Measurements from ENCODE around the gene FCER1G. TPM values are rescaled to one million over a fixed set of nuclear protein-coding genes. Genes with fewer than 3 reads are reported as not detected.

The FCER1G gene
- total and polyA plus RNA-seq, 9 of the 15 experiments (the other 6 are each of a cell fraction or from before 2014, with no cell fraction given): 0.15 to 0.69 (median 0.31) TPM; not detected in 2

GRCh38 chr1:161177112-161177935 lies 37.8 kb upstream of the FCER1G start, which contains the start of gene B4GALT3 (continued):
- TF ChIP-seq TAF15 (IDR thresholded peaks at IDR 0.05; ENCODE audit: low read depth, low read length): no peak
- no peak; the same call in 1 of the 2 replicates for TF ChIP-seq USF2 (CRISPR knock-in tag; IDR thresholded peaks at IDR 0.05)
- no peak for TF ChIP-seq GMEB1 (CRISPR knock-in tag; IDR thresholded peaks at IDR 0.05)
- peak; percentile 51; the same call in 1 of the 2 replicates for TF ChIP-seq GATA2 (CRISPR knock-in tag; IDR thresholded peaks at IDR 0.05)
- no peak for TF ChIP-seq RHOXF2B (CRISPR knock-in tag; conservative IDR thresholded peaks at IDR 0.05)
- no peak for TF ChIP-seq SPI1 (IDR thresholded peaks at IDR 0.05; ENCODE audit: borderline replicate concordance, low read depth, low read length)
- TF ChIP-seq RNF219 (CRISPR knock-in tag; IDR thresholded peaks at IDR 0.05): no peak
- no peak for TF ChIP-seq FOXA1 (IDR thresholded peaks at IDR 0.05; ENCODE audit: borderline replicate concordance)
- 0 out of 2 replicates have a peak, but pooled peaks have one; percentile 52 for TF ChIP-seq ZNF76 (CRISPR knock-in tag; IDR thresholded peaks at IDR 0.05; ENCODE audit: borderline replicate concordance)
- TF ChIP-seq HNRNPL (IDR thresholded peaks at IDR 0.05; ENCODE audit: low read depth, low read length): no peak
- TF ChIP-seq MED1 (CRISPR knock-in tag; IDR thresholded peaks at IDR 0.05; ENCODE audit: borderline replicate concordance): no peak
- peak; percentile 43; the same call in 1 of the 2 replicates for TF ChIP-seq ZNF263 (CRISPR knock-in tag; IDR thresholded peaks at IDR 0.05; ENCODE audit: borderline replicate concordance)
- no peak for TF ChIP-seq KHSRP (IDR thresholded peaks at IDR 0.05)
- no peak for TF ChIP-seq TGIF2 (CRISPR knock-in tag; IDR thresholded peaks at IDR 0.05)
- peak; percentile 19 for TF ChIP-seq RBM39 (optimal IDR thresholded peaks at IDR 0.05; ENCODE audit: low read depth, low read length)
- no peak for TF ChIP-seq NFYB (IDR thresholded peaks at IDR 0.05; ENCODE audit: extremely low read depth, insufficient read length)
- peak; percentile 64; the same call in 1 of the 2 replicates for TF ChIP-seq NR2C1 (IDR thresholded peaks at IDR 0.05)
- TF ChIP-seq NR2C1 (tag; IDR thresholded peaks at IDR 0.05): no peak; the same call in 1 of the 2 replicates
- TF ChIP-seq PYGO2 (tag; IDR thresholded peaks at IDR 0.05): no peak
- no peak for TF ChIP-seq TFAM (CRISPR knock-in tag; conservative IDR thresholded peaks at IDR 0.05)
- no peak for TF ChIP-seq LARP7 (IDR thresholded peaks at IDR 0.05)
- TF ChIP-seq HDAC6 (IDR thresholded peaks at IDR 0.05; ENCODE audit: low read depth, low read length): no peak
- TF ChIP-seq CXXC5 (CRISPR knock-in tag; IDR thresholded peaks at IDR 0.05): peak; percentile 69
- TF ChIP-seq TCF7L2 (IDR thresholded peaks at IDR 0.05; ENCODE audit: low read depth, low read length): no peak
- no peak; the same call in 1 of the 2 replicates for TF ChIP-seq HLTF (IDR thresholded peaks at IDR 0.05)
